Stomach smooth muscle (tissue), 2 donors: ENCODE data around the gene NOX1.
A peak's percentile ranks its signal among the peaks of the same experiment; 100 is the strongest.

Experiments used
- H3K27ac ChIP-seq: one replicate; pipeline ENCODE4 v1.7.0; 2013; ENCODE audit warnings: mild to moderate bottlenecking, low read length, inconsistent platforms
- H3K27me3 ChIP-seq, 2 donors: one replicate each; pipeline ENCODE4 v1.7.0; 2013; ENCODE audit warnings: low read length in 2 of 2; ENCODE audit not compliant: insufficient read depth in 2 of 2, control insufficient read depth in 1 of 2
- H3K36me3 ChIP-seq, 2 donors: one replicate each; pipeline ENCODE4 v1.7.0; 2013; ENCODE audit warnings: low read length in 2 of 2; ENCODE audit not compliant: control insufficient read depth in 2 of 2, insufficient read depth in 2 of 2
- H3K4me1 ChIP-seq: one replicate; pipeline ENCODE4 v1.7.0; 2013; ENCODE audit warnings: low read length; ENCODE audit not compliant: control insufficient read depth, insufficient read depth
- H3K4me3 ChIP-seq, 2 donors: one replicate each; pipeline ENCODE4 v1.7.0; 2013; ENCODE audit warnings: low read length in 2 of 2
- H3K9ac ChIP-seq, 2 donors: one replicate each; pipeline ENCODE4 v1.7.0; 2013; ENCODE audit warnings: low read length in 2 of 2, mild to moderate bottlenecking in 1 of 2
- H3K9me3 ChIP-seq, 2 donors: one replicate each; pipeline ENCODE4 v1.7.0; 2013; ENCODE audit warnings: low read length in 2 of 2; ENCODE audit not compliant: control insufficient read depth in 2 of 2
- donor health status: healthy.
- donor health status: Pancreatic carcinoma.

The NOX1 gene

GRCh38 chrX:100868273-100868672, 5.9 kb downstream of the NOX1 start:
- no peak overlapping the region for H3K27ac ChIP-seq
- peaks cover 0 to 2% of the 10 kb centered on the region in 2 donors for H3K27me3 ChIP-seq
- H3K9me3 ChIP-seq = no peaks in the 10 kb centered on the region
- no peaks in the 10 kb centered on the region for H3K4me1 ChIP-seq
- H3K9ac ChIP-seq = no peak overlapping the region
- H3K36me3 ChIP-seq = no peaks in the 10 kb centered on the region
- H3K4me3 ChIP-seq = no peak overlapping the region

GRCh38 chrX:100864657-100865391, 9.3 kb downstream of the NOX1 start:
- no peak overlapping the region for H3K4me3 ChIP-seq
- H3K27ac ChIP-seq = no peak overlapping the region
- no peak overlapping the region for H3K9ac ChIP-seq
- H3K9me3 ChIP-seq = no peaks in the 10 kb centered on the region
- no peaks in the 10 kb centered on the region for H3K4me1 ChIP-seq
- H3K36me3 ChIP-seq = no peaks in the 10 kb centered on the region
- peaks cover 0 to 7% of the 10 kb centered on the region in 2 donors for H3K27me3 ChIP-seq

DNA sequence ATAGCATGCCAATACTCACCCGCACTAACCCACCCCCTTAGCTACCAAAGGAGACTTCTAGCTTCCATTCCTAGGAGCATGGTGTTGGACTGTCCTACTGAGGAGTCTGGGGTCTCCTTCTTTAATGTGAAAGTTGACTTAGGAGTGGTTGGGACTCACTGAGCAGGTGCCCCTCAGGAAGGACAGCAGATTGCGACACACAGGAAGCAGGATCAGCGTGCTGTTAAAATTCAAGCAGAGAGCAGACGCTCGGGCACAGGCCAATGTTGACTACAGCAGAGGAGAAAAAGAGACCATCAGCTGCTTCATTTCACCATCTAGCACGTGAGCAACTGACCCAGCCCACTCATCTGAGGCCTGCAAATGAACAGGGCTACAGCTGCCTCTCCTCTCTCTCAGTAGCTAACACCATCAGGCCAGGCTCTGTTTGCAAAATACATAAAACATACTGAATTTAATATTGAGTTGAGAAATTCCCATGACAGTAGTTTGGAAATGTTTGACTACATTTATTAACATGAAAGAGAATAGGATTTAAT, 10.8 kb downstream of the NOX1 start:
- no peak overlapping the region for H3K4me3 ChIP-seq
- H3K36me3 ChIP-seq = no peaks in the 10 kb centered on the region
- H3K9me3 ChIP-seq = no peaks in the 10 kb centered on the region
- no peak overlapping the region for H3K27ac ChIP-seq
- H3K9ac ChIP-seq = no peak overlapping the region
- H3K4me1 ChIP-seq = no peaks in the 10 kb centered on the region
- peaks cover 0 to 7% of the 10 kb centered on the region in 2 donors for H3K27me3 ChIP-seq

DNA sequence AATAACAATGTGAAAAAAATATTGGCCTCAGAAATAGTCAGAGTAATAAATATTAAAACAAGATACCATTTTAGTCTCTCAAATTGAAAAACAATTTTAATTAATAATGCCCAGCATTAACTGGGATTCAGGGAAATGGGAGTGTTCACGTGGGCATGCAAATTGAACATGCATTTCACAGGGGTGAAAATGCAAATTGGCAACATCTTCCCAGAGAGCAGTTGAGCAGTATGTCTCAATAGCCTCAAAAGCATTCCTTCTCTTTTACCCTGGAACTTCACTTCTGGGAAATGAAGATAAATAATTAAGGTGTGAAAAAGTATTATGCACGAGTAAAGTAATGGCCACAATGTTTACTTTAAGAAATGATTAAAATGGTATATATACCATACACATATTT, 21.3 kb downstream of the NOX1 start:
- Histone ChIP-seq H3K27ac (no peak overlapping the region), H3K9me3 (no peaks in the 10 kb centered on the region), H3K9ac (no peak overlapping the region), H3K27me3 (no peaks in the 10 kb centered on the region), H3K4me1 (no peaks in the 10 kb centered on the region), H3K36me3 (no peaks in the 10 kb centered on the region), H3K4me3 (no peak overlapping the region)

- Histone ChIP-seq H3K4me1 (no peaks in the 10 kb centered on the region), H3K27ac (no peak overlapping the region), H3K9me3 (no peaks in the 10 kb centered on the region), H3K4me3 (no peak overlapping the region), H3K36me3 (no peaks in the 10 kb centered on the region), H3K9ac (no peak overlapping the region), H3K27me3 (no peaks in the 10 kb centered on the region)
Observed at GRCh38 chrX:100850317-100850716, 23.8 kb downstream of the NOX1 start.

DNA sequence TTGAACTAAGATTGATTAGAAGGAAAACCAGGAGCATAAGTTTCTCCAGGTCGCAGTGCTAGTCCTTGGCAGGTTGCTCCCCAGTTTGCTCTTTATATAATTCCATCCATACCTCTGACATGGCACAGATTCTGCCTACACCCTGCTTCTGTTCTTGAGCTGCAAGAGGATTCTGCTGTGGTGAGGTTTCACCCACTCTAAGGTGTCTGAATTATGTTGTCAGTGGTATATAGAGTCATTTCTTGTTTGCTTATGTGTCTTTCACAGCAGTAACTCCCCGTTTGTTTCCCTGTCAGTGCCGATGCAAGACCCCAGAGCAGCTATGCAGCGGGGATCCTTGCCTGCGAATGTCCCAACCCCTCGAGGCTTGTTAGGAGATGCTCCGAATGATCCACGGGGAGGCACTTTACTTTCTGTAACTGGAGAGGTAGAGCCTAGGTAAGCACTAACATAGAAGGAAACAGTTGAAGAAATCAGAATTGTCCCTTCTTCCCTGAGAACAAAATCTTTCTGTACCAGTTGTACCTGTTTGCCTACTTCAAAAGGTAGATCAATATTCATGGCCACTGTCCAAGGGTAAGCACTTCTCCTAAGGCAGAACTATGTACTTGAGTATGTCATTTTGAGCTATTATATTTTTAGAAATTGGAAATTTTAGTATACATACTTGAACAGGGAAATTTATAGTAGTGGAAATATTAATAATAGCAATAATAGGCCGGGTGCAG, 42.8 kb downstream of the NOX1 start:
- peaks cover 0 to 4% of the 10 kb centered on the region in 2 donors for H3K27me3 ChIP-seq
- no peak overlapping the region for H3K27ac ChIP-seq
- no peaks in the 10 kb centered on the region for H3K9me3 ChIP-seq
- H3K36me3 ChIP-seq = peaks cover 7 to 10% of the 10 kb centered on the region in 2 donors
- H3K4me1 ChIP-seq = no peaks in the 10 kb centered on the region
- H3K4me3 ChIP-seq = no peak overlapping the region
- H3K9ac ChIP-seq = no peak overlapping the region

- Histone ChIP-seq H3K27me3 (peaks cover 0 to 4% of the 10 kb centered on the region in 2 donors), H3K36me3 (peaks cover 7 to 11% of the 10 kb centered on the region in 2 donors), H3K4me1 (no peaks in the 10 kb centered on the region), H3K27ac (no peak overlapping the region), H3K9me3 (no peaks in the 10 kb centered on the region), H3K4me3 (no peak overlapping the region), H3K9ac (no peak overlapping the region)
Observed at GRCh38 chrX:100830547-100830946, 43.6 kb downstream of the NOX1 start.

- Histone ChIP-seq H3K27ac (no peak overlapping the region), H3K4me3 (no peak overlapping the region), H3K27me3 (peaks cover 0 to 4% of the 10 kb centered on the region in 2 donors), H3K9ac (no peak overlapping the region), H3K4me1 (no peaks in the 10 kb centered on the region), H3K9me3 (no peaks in the 10 kb centered on the region), H3K36me3 (peaks cover 7 to 11% of the 10 kb centered on the region in 2 donors)
Observed at GRCh38 chrX:100830143-100830542, 44.0 kb downstream of the NOX1 start.

DNA sequence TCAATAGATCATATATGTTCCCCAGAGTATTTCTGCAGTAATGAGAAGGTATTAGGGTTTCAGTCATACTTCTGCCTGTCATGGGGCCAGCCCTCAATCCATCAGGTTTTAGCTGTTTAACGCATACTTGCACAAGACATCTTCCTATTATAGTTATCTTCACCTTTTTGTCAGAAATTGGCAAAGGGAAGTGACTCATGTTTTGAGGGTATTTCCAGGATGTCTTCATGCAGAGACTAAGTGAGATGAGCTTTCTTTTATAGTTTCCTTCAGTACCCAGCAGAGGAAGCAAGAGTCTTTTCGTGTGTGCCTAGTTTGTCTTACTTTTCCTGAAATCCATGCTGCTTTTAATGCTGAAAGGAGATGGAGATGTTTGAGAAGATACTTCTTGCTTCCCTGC, 44.4 kb downstream of the NOX1 start:
- H3K4me1 ChIP-seq = no peaks in the 10 kb centered on the region
- H3K36me3 ChIP-seq = peaks cover 7 to 11% of the 10 kb centered on the region in 2 donors
- peaks cover 0 to 4% of the 10 kb centered on the region in 2 donors for H3K27me3 ChIP-seq
- no peak overlapping the region for H3K4me3 ChIP-seq
- no peak overlapping the region for H3K27ac ChIP-seq
- no peaks in the 10 kb centered on the region for H3K9me3 ChIP-seq
- no peak overlapping the region for H3K9ac ChIP-seq

DNA sequence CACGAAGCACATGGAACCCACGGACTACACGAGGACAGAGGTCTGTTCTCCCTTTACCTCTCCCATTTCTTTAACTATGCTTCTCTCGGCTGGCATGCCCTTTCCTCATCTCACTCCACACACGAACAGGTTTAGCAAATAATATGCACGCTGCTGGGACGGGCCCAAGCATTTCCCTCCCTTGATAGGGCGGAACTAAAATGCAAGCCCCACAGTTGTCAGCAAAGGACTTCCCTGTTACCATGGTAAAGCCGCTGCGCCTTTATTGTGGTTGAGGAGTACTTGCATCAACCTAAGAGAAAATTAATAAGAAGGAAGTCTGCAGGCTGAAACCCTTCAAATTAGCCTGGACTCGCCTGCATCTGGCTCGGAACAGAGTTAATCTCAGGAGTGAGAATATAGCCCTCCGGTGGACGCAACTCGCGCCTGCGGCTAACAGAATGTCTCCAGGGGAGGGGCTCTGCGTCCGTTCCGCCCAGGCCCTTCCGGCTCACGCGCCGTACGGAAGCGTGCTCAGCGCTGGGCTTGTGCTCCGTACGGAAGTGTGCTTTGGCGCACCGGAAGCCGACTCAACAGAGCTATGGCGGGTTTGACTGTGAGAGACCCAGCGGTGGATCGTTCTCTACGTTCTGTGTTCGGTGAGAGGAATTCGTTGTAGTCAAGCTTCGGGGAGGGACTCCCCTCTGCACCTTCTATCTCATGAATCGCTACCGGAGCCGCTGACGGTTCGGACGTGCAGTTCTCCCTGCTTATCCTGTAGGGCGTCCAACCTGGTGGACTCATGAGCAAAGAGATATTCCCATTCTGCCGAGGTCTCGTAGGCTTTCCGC, 54.1 kb downstream of the NOX1 start, which contains the start of gene CSTF2:
Gene CSTF2 (plus strand): TSS at position 555 of the 830 bp plus-strand sequence. CDS start 26 bp downstream, at position 581.
- peaks cover 4 to 8% of the 10 kb centered on the region in 2 donors for H3K36me3 ChIP-seq
- H3K27me3 ChIP-seq = peaks cover 0 to 2% of the 10 kb centered on the region in 2 donors
- H3K4me1 ChIP-seq = peaks cover 2% of the 10 kb centered on the region
- peak within 1 kb of the TSS; percentile 83 to 98 for H3K4me3 ChIP-seq
- H3K9me3 ChIP-seq = peaks cover 0 to 5% of the 10 kb centered on the region in 2 donors
- peak within 1 kb of the TSS; percentile 64 to 79 for H3K9ac ChIP-seq
- H3K27ac ChIP-seq = no peak within 1 kb of the TSS
